ENCODE data around the gene C4BPB.

C4BPB gene

GRCh38 chr1:207091200-207091908 is 2.7 kb downstream of the C4BPB start:
- ATAC-seq, result no peak
- no peak overlapping the region for H3K27ac Mint-ChIP-seq

GRCh38 chr1:207093944-207094343 is 5.3 kb downstream of the C4BPB start:
- Mint-ChIP-seq H3K27ac (no peak overlapping the region), H3K4me3 (no peak overlapping the region)
- no peak for ATAC-seq

More at GRCh38 chr1:207091200-207091908, 2.7 kb downstream of the C4BPB start:
- Mint-ChIP-seq H3K9me3 (no peaks in the 10 kb centered on the region), H3K4me1 (peaks cover 36% of the 10 kb centered on the region), H3K4me3 (no peak overlapping the region), H3K27me3 (no peaks in the 10 kb centered on the region)
- DNase-seq, result no peak

GRCh38 chr1:207097871-207098324 is 9.2 kb downstream of the C4BPB start:
- peak; percentile 18 to 64 for DNase-seq
- peak; percentile 99 for ATAC-seq
- Mint-ChIP-seq H3K4me1 (peaks cover 26% of the 10 kb centered on the region), H3K27me3 (peaks cover 14% of the 10 kb centered on the region), H3K9me3 (no peaks in the 10 kb centered on the region), H3K4me3 (peak overlapping the region in 1 of 2 donors; percentile 11), H3K27ac (peak overlapping the region; percentile 16 to 50)

More at GRCh38 chr1:207093944-207094343, 5.3 kb downstream of the C4BPB start:
- Mint-ChIP-seq H3K9me3 (no peaks in the 10 kb centered on the region), H3K4me1 (peaks cover 45% of the 10 kb centered on the region), H3K27me3 (no peaks in the 10 kb centered on the region)
- no peak for DNase-seq

GRCh38 chr1:207101720-207102119 is 13.1 kb downstream of the C4BPB start:
- DNase-seq, result no peak
- Mint-ChIP-seq H3K27me3 (peaks cover 15% of the 10 kb centered on the region), H3K9me3 (no peaks in the 10 kb centered on the region), H3K27ac (no peak overlapping the region), H3K4me3 (no peak overlapping the region), H3K4me1 (peaks cover 12% of the 10 kb centered on the region)
- no peak for ATAC-seq

GRCh38 chr1:207102146-207102545 is 13.5 kb downstream of the C4BPB start:
- H3K9me3 Mint-ChIP-seq, result no peaks in the 10 kb centered on the region
- H3K27me3 Mint-ChIP-seq, result peaks cover 15% of the 10 kb centered on the region
- no peak overlapping the region for H3K4me3 Mint-ChIP-seq
- ATAC-seq (no peak), DNase-seq (no peak)
- H3K4me1 Mint-ChIP-seq, result peaks cover 11% of the 10 kb centered on the region
- no peak overlapping the region for H3K27ac Mint-ChIP-seq

- no peak overlapping the region for H3K4me3 Mint-ChIP-seq
- peaks cover 7% of the 10 kb centered on the region for H3K4me1 Mint-ChIP-seq
- ATAC-seq (no peak), DNase-seq (no peak)
- no peaks in the 10 kb centered on the region for H3K9me3 Mint-ChIP-seq
- peaks cover 15% of the 10 kb centered on the region for H3K27me3 Mint-ChIP-seq
- no peak overlapping the region for H3K27ac Mint-ChIP-seq
Measured at GRCh38 chr1:207102659-207103058, 14.0 kb downstream of the C4BPB start.

- Mint-ChIP-seq H3K4me3 (no peak within 1 kb of the TSS), H3K27me3 (peaks cover 15% of the 10 kb centered on the region), H3K4me1 (no peaks in the 10 kb centered on the region), H3K9me3 (no peaks in the 10 kb centered on the region), H3K27ac (no peak within 1 kb of the TSS)
- ATAC-seq (no peak), DNase-seq (no peak)
Measured at GRCh38 chr1:207103892-207104373, 15.3 kb downstream of the C4BPB start, which contains the start of gene C4BPA. C4BPA (plus strand) TSS chr1:207104233; CDS start chr1:207113026, 8,793 bp downstream.

GRCh38 chr1:207109004-207109403 is 20.3 kb downstream of the C4BPB start:
- Mint-ChIP-seq H3K4me3 (no peak overlapping the region), H3K27me3 (peaks cover 7% of the 10 kb centered on the region), H3K4me1 (no peaks in the 10 kb centered on the region), H3K27ac (no peak overlapping the region), H3K9me3 (no peaks in the 10 kb centered on the region)
- DNase-seq (no peak), ATAC-seq (no peak)

GRCh38 chr1:207112616-207113296 is 24.1 kb downstream of the C4BPB start:
- DNase-seq (no peak), ATAC-seq (no peak)
- Mint-ChIP-seq H3K27ac (no peak overlapping the region), H3K4me3 (no peak overlapping the region), H3K9me3 (no peaks in the 10 kb centered on the region), H3K27me3 (peaks cover 7% of the 10 kb centered on the region), H3K4me1 (no peaks in the 10 kb centered on the region)

GRCh38 chr1:207115269-207115668 is 26.6 kb downstream of the C4BPB start:
- no peak for ATAC-seq
- no peak for DNase-seq
- H3K27ac Mint-ChIP-seq, result no peak overlapping the region
- H3K4me3 Mint-ChIP-seq, result no peak overlapping the region
- peaks cover 0 to 4% of the 10 kb centered on the region in 2 donors for H3K9me3 Mint-ChIP-seq
- H3K4me1 Mint-ChIP-seq, result no peaks in the 10 kb centered on the region
- peaks cover 7% of the 10 kb centered on the region for H3K27me3 Mint-ChIP-seq

- DNase-seq (no peak), ATAC-seq (no peak)
- Mint-ChIP-seq H3K9me3 (peaks cover 15 to 28% of the 10 kb centered on the region in 2 donors), H3K4me3 (no peak overlapping the region), H3K4me1 (no peaks in the 10 kb centered on the region), H3K27ac (peak overlapping the region in 1 of 2 donors; percentile 48), H3K27me3 (no peaks in the 10 kb centered on the region)
Measured at GRCh38 chr1:207124389-207124788, 35.7 kb downstream of the C4BPB start.

GRCh38 chr1:207128336-207128921 is 39.8 kb downstream of the C4BPB start:
- DNase-seq (no peak), ATAC-seq (no peak)
- Mint-ChIP-seq H3K9me3 (peaks cover 21 to 37% of the 10 kb centered on the region in 2 donors), H3K27ac (no peak overlapping the region), H3K4me1 (no peaks in the 10 kb centered on the region), H3K27me3 (no peaks in the 10 kb centered on the region), H3K4me3 (no peak overlapping the region)

- Mint-ChIP-seq H3K9me3 (peaks cover 21 to 37% of the 10 kb centered on the region in 2 donors), H3K27ac (no peak overlapping the region), H3K4me3 (no peak overlapping the region), H3K27me3 (no peaks in the 10 kb centered on the region), H3K4me1 (no peaks in the 10 kb centered on the region)
- no peak for DNase-seq
- no peak for ATAC-seq
Measured at GRCh38 chr1:207129053-207129452, 40.4 kb downstream of the C4BPB start.

- peaks cover 21 to 43% of the 10 kb centered on the region in 2 donors for H3K9me3 Mint-ChIP-seq
- no peak overlapping the region for H3K27ac Mint-ChIP-seq
- no peak for ATAC-seq
- no peaks in the 10 kb centered on the region for H3K4me1 Mint-ChIP-seq
- H3K27me3 Mint-ChIP-seq, result no peaks in the 10 kb centered on the region
- no peak overlapping the region for H3K4me3 Mint-ChIP-seq
- DNase-seq, result no peak
Measured at GRCh38 chr1:207130252-207131036, 41.8 kb downstream of the C4BPB start.

- Mint-ChIP-seq H3K4me1 (no peaks in the 10 kb centered on the region), H3K4me3 (no peak overlapping the region), H3K27me3 (no peaks in the 10 kb centered on the region), H3K27ac (no peak overlapping the region), H3K9me3 (peaks cover 21 to 44% of the 10 kb centered on the region in 2 donors)
- no peak for ATAC-seq
- DNase-seq, result no peak
Measured at GRCh38 chr1:207131163-207131562, 42.5 kb downstream of the C4BPB start.

Data from stimulated activated naive CD8-positive, alpha-beta T cell treated with anti-CD3 and anti-CD28 coated beads, Interleukin-15, amount 100 ng/mL, for 72 hours (primary cell).